HG03045 (cell line): ENCODE results near the gene PTBP2.

Source experiments
- ATAC-seq: cut with Tn5 transposase; IDR thresholded peaks from one replicate; pipeline ENCODE4 v1.9.1; 2021; ENCODE audit warnings: mild to moderate bottlenecking, moderate library complexity; ENCODE audit not compliant: unreplicated experiment

Gene PTBP2

DNA sequence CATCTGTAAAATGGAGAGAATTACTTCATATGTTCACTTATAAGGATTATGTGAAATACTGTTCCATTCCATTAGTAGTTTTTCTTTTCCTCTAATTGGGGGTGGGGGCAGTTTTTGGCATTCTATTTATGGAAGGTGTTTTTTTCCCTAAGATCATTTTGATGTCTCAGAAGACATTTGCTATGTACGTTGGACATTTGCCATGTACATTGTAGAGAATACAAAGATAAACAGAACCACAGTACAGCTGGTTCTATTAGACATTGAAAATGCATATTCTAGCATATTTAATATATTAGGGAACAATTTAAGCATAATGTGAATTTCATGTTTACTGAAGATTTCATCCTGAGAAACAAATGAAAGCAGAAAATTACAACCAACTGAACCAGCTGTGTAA, 98.5 kb downstream of the PTBP2 start:
- ATAC-seq: no peak

DNA sequence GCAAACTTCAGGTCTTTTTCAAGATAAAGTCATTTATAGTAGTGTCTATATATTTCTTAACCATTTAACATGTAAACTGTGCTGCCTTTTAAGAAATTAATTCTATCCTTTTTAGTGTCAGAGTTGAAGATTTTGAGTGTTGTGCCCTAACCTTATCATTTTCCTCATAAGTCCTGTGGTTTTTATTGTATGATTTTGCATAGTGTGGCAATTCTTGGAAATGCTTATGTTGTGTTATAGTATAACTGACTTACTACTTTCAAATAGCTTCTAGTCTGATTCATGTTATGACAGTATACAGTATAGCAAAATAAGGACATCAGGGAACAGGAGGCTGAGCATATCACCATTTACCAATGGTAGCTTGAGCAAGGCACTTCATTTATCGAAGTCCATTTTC, 99.1 kb downstream of the PTBP2 start:
- no peak for ATAC-seq

DNA sequence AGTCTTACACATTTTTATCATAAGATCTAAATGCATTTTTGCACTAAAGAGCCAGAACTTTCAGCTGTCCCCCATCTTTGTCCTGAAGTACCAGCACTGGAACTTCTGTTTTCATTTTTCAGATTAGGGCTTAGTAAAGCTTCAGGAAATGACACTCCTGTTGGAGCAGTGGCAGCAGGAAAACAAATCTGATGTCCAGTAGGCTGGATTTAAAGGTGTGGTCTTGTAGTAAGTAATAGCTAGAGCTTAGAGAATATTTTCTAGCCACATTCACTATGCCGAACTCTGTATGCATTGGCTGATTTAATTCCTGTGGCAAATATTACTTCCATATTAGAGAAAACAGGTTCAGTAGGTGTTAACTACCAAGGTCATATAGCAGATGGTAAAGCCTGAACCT, 103.6 kb downstream of the PTBP2 start:
- ATAC-seq: no peak

DNA sequence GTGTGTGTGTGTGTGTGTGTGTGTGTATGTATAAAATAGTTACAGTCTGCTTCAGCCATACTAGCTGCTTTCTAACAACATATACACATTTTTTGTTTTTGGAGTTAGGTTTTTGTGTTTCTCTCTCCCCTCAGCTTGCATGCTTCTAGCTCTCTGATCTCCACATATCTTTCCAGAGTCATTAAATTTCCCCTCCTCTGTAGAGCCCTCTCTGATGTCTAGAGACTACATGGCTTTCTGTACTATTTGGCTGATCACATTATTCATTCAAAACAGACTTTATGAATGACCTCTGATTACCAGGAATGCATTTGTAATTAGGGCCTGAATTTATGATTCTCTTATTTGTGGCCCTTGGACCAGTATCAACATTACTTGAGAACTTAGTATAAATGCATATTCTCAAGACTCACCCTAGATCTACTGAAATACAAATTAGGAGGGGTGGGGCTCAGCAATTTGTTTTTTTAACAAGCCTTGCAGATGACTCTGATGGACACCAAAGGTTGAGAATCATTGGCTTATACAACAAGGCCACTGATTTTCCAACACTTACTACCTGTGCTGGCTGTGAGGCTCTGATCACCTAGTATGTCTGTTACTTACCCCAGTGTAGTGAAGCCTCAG, 104.5 kb downstream of the PTBP2 start:
- ATAC-seq: no peak

DNA sequence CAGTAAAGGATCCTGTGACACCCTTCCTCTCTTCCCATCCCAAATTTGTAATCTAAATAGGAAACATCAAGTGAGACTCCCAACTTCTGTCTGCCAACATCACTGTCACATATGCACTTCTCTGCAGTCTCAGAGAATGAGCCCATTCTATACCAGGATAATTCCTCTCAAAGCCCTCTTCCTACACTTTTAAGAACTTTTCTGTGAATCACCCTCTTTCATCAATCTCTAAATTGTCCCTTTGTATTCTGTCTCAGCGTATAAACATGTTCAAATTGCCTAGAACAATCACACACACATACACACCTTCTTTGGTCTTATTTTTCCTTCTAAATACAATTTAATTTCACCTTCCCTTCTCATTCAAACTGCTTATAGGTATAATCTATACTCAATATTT, 111.8 kb downstream of the PTBP2 start:
- no peak for ATAC-seq

DNA sequence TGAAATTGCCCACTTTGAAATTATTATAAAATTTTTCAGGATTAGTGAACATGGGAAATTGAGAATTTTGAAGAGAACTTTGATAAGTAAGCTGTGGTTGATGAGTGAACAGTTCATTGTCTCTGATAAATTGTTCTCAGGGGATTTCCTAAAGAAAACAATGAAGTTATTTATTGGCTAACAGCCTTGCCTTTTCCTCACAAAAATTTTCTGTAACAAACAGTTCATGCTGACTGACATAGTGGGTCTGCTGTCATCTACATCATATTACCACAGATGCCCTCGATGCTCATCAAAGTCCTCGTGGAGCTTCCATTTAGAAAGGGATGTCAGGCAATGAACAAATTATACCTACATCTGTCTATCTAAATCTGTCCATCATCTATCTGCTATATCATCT, 113.4 kb downstream of the PTBP2 start:
- no peak for ATAC-seq

DNA sequence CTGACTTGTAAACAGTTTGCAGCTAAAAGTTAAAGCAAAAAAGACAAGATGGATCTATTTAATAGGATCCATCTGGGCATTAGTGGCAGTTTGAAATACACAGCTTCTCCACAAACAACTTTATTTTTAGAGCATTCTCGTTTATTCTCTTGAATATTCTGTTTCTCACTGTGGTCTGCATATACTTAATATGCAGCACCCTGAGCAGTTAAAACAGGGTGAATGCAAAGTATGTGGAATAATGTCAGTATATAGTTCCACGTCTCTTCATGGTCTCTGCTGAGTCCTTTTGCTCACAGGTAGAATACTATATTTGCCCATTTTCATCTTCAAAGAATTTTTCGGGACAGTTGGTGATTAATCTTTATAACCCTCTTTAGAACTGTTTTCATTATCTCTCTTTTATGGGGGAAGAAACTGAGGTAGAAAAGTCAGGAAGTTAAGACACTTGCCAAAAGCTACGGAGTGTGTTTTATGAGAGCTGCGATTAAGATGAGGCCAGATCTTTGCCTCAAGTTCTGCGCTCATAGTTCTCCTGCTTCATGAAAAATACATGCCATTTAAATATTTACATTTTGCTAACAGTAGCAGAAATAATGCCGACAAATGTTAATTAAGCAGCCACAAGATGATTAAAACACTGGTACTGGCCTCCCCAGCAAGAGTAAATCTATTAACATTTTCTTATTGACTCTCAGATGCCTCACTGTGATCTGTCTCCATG, 115.6 kb downstream of the PTBP2 start:
- no peak for ATAC-seq

DNA sequence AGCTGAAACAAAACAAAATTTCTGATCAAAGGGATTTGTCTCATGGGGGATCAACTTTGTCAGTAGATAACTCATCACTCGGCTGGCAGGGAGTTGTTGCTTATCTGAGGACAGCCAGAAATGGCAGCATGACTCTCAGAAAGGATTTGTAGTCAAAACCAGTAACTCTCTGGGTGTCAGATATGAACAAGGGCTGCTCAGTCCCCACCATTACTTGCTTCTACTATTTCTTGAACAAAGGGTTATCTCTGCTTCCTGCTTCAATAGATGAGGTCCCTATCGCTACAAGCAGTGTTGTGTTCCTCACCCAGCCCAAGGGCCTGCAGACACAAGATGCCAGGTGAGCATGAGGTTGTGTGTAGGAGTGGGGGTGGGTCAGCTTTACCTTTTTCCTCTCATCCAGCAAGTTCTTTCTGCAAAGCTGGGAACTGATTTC, 116.2 kb downstream of the PTBP2 start:
- no peak for ATAC-seq

DNA sequence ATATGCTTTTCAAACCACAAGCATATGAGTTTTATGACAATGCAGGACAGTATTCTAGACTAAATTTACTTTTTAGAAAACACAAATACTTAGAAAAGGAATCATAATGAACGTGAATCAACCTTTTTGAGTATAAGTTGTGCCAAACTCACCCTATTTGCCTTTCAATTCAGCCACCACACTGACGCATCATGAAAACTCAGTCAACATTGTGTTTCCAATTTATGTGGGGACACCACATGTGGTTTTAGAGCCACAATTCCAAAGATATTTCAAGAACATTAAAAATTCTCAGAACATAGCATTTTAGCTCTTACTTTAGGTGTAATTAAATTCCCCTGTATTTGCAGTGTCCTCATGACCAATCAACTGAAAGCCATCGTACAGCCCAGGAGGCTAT, 118.8 kb downstream of the PTBP2 start:
- ATAC-seq: no peak

DNA sequence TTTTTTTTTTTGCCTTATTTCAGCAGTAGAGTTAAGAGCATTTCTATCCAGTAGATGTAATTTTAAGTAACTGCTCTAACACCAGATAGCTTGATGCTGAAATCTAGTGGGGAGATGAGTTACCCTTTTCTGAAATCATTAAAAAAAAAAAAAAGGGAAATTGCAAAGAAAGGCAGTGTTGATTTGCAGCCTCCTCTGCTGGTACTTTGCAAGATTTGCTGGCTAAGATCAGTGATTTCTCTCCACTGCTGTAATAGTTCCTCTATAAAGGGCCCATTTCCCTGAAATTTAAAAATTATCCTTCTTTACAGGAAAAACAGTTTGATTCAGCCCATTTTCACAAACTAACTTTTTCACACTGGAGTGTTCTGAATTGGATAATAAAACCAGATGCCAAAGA, 120.6 kb downstream of the PTBP2 start:
- ATAC-seq: no peak

DNA sequence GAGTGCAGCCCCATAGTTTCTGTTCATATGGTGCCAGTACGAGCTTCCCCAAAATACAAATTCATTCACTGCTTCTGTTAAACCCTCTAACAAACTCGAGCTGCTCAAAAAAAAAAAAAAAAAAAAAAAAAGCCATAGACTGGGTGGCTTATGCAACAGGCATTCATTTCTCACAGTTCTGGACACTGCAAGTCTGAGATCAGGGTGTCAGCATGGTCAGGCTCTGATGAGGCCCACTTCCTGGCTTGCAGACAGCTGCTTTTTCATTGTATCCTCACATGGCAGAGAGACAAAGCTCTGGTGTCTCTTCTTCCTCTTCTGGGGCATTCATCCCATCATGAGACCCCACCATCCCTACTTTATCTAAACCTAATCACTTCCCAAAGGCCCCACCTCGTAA, 121.6 kb downstream of the PTBP2 start:
- no peak for ATAC-seq

DNA sequence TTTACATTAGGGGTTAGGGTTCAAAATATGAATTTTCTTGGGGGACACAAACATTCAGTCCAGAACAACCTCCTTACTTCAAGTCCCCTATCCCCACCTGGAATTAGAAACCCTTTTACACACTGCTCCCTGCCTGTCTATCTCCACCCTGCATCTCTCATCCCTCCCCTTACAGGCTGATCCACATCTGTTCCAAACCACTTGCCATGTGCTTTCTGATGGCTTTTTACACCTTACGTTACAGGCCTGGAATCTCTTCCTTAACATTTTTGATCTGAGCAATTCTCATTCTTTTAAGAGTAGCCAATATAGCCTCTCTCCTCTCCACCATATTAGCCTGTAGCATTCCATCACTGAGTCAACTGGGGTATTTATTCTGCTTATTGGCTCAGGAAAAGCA, 122.0 kb downstream of the PTBP2 start:
- no peak for ATAC-seq

DNA sequence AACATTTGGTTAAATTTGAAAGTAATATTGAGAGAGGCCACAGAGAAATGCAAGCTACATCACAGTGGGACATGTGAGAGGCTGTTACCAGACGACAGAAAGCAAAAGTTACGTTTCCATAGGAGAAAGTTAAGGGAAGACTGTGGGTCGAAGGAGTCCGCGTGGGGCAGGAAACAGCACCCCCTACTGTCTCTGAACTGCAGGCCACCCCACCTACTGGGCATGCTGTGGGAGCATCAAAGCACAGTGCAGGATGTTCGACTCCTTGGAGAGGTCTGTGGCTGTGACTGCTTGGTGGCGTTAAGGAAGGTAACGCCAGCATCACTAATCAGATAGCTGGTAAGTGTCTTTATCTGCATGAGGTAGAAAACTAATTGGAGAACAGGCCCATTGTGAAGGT, 123.9 kb downstream of the PTBP2 start:
- ATAC-seq: no peak

DNA sequence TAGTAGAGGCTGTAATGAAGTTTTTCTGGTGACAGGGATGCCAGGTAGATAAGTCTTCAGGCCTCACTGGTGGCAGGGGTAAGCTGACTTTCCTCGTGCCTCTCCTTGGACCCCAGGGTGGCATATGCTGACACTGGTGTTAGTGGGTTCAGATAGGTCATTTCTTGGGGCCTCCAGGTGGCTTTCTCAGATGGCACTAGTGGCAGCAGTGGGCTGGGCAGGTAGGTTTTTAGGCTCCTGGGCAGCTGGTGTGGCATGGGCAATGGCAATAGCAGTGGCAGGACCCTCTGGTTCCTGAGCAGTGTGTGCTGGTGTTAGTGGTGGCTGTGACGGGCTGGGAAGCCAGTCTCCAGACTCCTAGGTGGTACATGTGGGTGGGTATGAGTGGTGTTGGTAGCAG, 140.3 kb downstream of the PTBP2 start:
- ATAC-seq: no peak

DNA sequence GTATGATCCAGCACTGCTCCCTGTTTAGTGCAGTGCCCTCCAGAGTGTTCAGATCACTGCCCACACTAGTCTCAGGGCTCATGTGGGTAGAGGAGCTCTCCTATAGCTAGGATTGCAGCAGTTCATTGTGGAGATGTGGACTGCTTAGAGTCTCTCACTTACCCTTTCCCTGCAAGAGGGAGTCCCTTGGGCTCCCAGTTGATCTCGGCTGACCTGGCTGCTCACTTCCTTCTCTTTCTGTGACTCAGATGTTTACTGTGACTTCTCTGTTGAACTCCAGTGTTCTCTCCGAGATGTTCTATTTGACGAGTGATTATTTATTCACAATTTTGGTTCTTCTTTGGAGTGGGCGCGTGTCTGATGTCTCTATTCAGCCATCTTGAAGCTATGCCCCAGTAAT, 141.9 kb downstream of the PTBP2 start:
- no peak for ATAC-seq
